Right lobe of liver (tissue), 6 donors: Measurements from ENCODE around the gene FAM13A. TPM values are rescaled to one million over a fixed set of nuclear protein-coding genes. Genes with fewer than 3 reads are reported as not detected.

ENCODE experiments used
- ATAC-seq, 4 donors: fragments of 200-7000 bp; cut with Tn5 transposase; one replicate each; pipeline ENCODE4 v1.9.1; 2020; ENCODE audit warnings: mild to moderate bottlenecking in 4 of 4, moderate library complexity in 4 of 4
- DNase-seq, 3 donors: peaks; one replicate each; pipeline ENCODE4 v3.0.0-alpha.2; 2020
- H3K27ac ChIP-seq, 3 donors: fragments of 200-600 bp; one replicate each; pipeline ENCODE4 v1.8.0; 2022
- H3K27me3 ChIP-seq, 2 donors: fragments of 200-600 bp; one replicate each; pipeline ENCODE4 v1.8.0; 2022
- H3K36me3 ChIP-seq, 4 donors: fragments of 200-600 bp; sonication (generic) in 1 of 4; one replicate each; pipeline versions ENCODE4 v1.5.1 to v1.8.0; 2017 to 2022; ENCODE audit warnings: control low read depth in 1 of 4
- H3K4me1 ChIP-seq, 4 donors: fragments of 200-600 bp; sonication (generic) in 1 of 4; one replicate each; pipeline versions ENCODE4 v1.5.1 to v1.8.0; 2017 to 2022; ENCODE audit warnings: control low read depth in 1 of 4
- H3K4me3 ChIP-seq, 3 donors: fragments of 200-600 bp; one replicate each; pipeline ENCODE4 v1.8.0; 2022
- H3K9me3 ChIP-seq, 4 donors: fragments of 200-600 bp; sonication (generic) in 1 of 4; one replicate each; pipeline versions ENCODE4 v1.5.1 to v1.8.0; 2017 to 2022; ENCODE audit warnings: control low read depth in 1 of 4
- POLR2A ChIP-seq: fragments of 450-650 bp; IDR thresholded peaks from one replicate; pipeline ENCODE4 v1.6.1; 2017; ENCODE audit warnings: antibody characterized with exemption, mild to moderate bottlenecking
- WGBS: methylation state at CpG from one replicate; pipeline ENCODE4 v1.1.6; 2018; ENCODE audit warnings: low coverage, low lambda C conversion rate; ENCODE audit not compliant: insufficient coverage; ENCODE audit errors: missing lambda C conversion rate; 5-methylcytosine and 5-hydroxymethylcytosine counted together
- intact Hi-C, 2 donors: fragments of 100-400 bp; cut with DNase I; formaldehyde crosslinking; loops; one replicate each; pipeline versions ENCODE4 v1.11.2 to v1.14.1; 2022
- total RNA-seq, 6 experiments: library from RNA; depleted of rRNA in 2 of 6; stranded (reverse); fragments of >200 nt in 2 of 6; fragmentation: NEBNext Ultra II Directional in 3 of 6; extraction: Animal tissue kit (Norgen Biotek cat#: 25700) in 3 of 6; gene quantifications; one replicate each; pipeline versions ENCODE4 v1.1.0 to v1.2.4, GENCODE V29; 2016 to 2023
- TF ChIP-seq, protein P1 (sequence below), 4 donors: fragments of 200-600 bp in 3 of 4; fragments of 450-650 bp in 1 of 4; IDR thresholded peaks; one replicate each; pipeline versions ENCODE4 v1.5.1 to v1.8.0; 2016 to 2022; ENCODE audit warnings: antibody characterized with exemption in 4 of 4, mild to moderate bottlenecking in 2 of 4
- donor health status: DM: no; HTN: yes; CAD: no.
- donor health status: DM: no; HTN: no; CAD: no.
- donor health status: DM: no; HTN: no; CAD: no.
- donor health status: DM: no; HTN: yes; CAD: no.
- donor health status: DM: no; HTN: yes; CAD: no.

FAM13A gene
- total RNA-seq, 6 experiments from 2014 or later = 28.3 to 82.5 (median 51.7) TPM

DNA sequence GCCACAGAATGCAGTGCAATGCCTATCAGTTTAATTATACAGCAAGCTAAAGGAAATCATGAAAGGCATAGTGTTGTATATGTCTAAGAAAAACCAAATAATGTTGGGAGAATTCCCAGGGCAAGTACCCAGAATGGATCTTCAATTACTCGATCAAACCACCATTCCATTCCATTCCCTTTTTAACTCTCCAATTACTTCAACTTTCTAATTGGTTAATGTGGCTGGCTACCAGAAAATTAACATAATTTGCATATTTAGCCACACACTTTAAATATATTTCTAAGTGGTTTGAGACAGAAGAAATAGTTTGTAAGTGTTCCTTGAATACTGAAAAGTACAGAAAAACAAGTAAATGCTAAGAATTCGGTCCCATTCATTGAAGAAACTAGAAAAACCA lies 247.9 kb downstream of the FAM13A start:
- no peaks in the 10 kb centered on the region for H3K36me3 ChIP-seq
- WGBS = 37% methylated on average over 2 of the region's 2 CpGs
- H3K27me3 ChIP-seq = no peaks in the 10 kb centered on the region
- peak overlapping the region in 2 of 3 donors; percentile 23 to 36 for H3K4me3 ChIP-seq
- H3K27ac ChIP-seq = peak overlapping the region in 2 of 3 donors; percentile 55 to 64
- DNase-seq (no peak), ATAC-seq (no peak)
- peaks cover 0 to 55% (median 19%) of the 10 kb centered on the region in 4 donors for H3K4me1 ChIP-seq
- H3K9me3 ChIP-seq = no peaks in the 10 kb centered on the region
- TF ChIP-seq, protein P1, sequence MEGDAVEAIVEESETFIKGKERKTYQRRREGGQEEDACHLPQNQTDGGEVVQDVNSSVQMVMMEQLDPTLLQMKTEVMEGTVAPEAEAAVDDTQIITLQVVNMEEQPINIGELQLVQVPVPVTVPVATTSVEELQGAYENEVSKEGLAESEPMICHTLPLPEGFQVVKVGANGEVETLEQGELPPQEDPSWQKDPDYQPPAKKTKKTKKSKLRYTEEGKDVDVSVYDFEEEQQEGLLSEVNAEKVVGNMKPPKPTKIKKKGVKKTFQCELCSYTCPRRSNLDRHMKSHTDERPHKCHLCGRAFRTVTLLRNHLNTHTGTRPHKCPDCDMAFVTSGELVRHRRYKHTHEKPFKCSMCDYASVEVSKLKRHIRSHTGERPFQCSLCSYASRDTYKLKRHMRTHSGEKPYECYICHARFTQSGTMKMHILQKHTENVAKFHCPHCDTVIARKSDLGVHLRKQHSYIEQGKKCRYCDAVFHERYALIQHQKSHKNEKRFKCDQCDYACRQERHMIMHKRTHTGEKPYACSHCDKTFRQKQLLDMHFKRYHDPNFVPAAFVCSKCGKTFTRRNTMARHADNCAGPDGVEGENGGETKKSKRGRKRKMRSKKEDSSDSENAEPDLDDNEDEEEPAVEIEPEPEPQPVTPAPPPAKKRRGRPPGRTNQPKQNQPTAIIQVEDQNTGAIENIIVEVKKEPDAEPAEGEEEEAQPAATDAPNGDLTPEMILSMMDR (IDR thresholded peaks at IDR 0.05) = no peak
- TF ChIP-seq POLR2A = no peak
- intact Hi-C loops = no loop called here

GRCh38 chr4:88807499-88807898 lies 249.5 kb downstream of the FAM13A start:
- Histone ChIP-seq H3K4me1 (peaks cover 0 to 47% (median 15%) of the 10 kb centered on the region in 4 donors), H3K36me3 (no peaks in the 10 kb centered on the region), H3K4me3 (no peak overlapping the region), H3K9me3 (no peaks in the 10 kb centered on the region), H3K27ac (no peak overlapping the region), H3K27me3 (no peaks in the 10 kb centered on the region)
- WGBS = 39% methylated on average over 4 of the region's 4 CpGs
- intact Hi-C loops = no loop called here
- TF ChIP-seq, protein P1 (IDR thresholded peaks at IDR 0.05) = no peak
- ATAC-seq = peak in 1 of 4 donors; percentile 14
- no peak for DNase-seq

- no peak for TF ChIP-seq POLR2A
- TF ChIP-seq, protein P1 (IDR thresholded peaks at IDR 0.05) = no peak
- intact Hi-C loops = no loop called here
- ATAC-seq = no peak
- 71% methylated on average over 2 of the region's 2 CpGs for WGBS
- peak overlapping the region in 2 of 3 donors; percentile 19 to 33 for H3K27ac ChIP-seq
- no peak for DNase-seq
- H3K36me3 ChIP-seq = no peaks in the 10 kb centered on the region
- H3K27me3 ChIP-seq = no peaks in the 10 kb centered on the region
- H3K4me1 ChIP-seq = peaks cover 0 to 37% (median 11%) of the 10 kb centered on the region in 4 donors
- H3K4me3 ChIP-seq = no peak overlapping the region
- no peaks in the 10 kb centered on the region for H3K9me3 ChIP-seq
These were observed 252.8 kb downstream of the FAM13A start for GRCh38 chr4:88804234-88804633.

- H3K4me3 ChIP-seq = no peak overlapping the region
- no peak for TF ChIP-seq POLR2A
- TF ChIP-seq, protein P1 (IDR thresholded peaks at IDR 0.05) = no peak
- 41% methylated on average over 5 of the region's 5 CpGs for WGBS
- no peaks in the 10 kb centered on the region for H3K36me3 ChIP-seq
- ATAC-seq (peak; percentile 82 to 89 (median 84)), DNase-seq (peak in 1 of 3 donors; percentile 58)
- H3K27ac ChIP-seq = peak overlapping the region; percentile 19 to 33 (median 27)
- peaks cover 0 to 31% (median 8%) of the 10 kb centered on the region in 4 donors for H3K4me1 ChIP-seq
- no peaks in the 10 kb centered on the region for H3K27me3 ChIP-seq
- H3K9me3 ChIP-seq = no peaks in the 10 kb centered on the region
- intact Hi-C loops = no loop called here
These were observed 253.3 kb downstream of the FAM13A start for GRCh38 chr4:88803600-88804096.
